Activated naive CD8-positive, alpha-beta T cell treated with anti-CD3 and anti-CD28 coated beads for 36 hours (primary cell): ENCODE results near the gene LIN52. TPM values are rescaled to one million over a fixed set of nuclear protein-coding genes. Genes with fewer than 3 reads are reported as not detected.
A peak's percentile ranks its signal among the peaks of the same experiment; 100 is the strongest.

ENCODE experiments used
- DNase-seq: peaks from one replicate; pipeline ENCODE4 v3.0.0; 2021
- H3K27ac Mint-ChIP-seq: one replicate; pipeline ENCODE4 v1.8.0; 2022; ENCODE audit warnings: mild to moderate bottlenecking, moderate library complexity, mixed read lengths
- H3K27me3 Mint-ChIP-seq: one replicate; pipeline ENCODE4 v1.8.0; 2022; ENCODE audit warnings: mild to moderate bottlenecking, mixed read lengths
- H3K36me3 Mint-ChIP-seq: one replicate; pipeline ENCODE4 v1.8.0; 2021; ENCODE audit warnings: mild to moderate bottlenecking, mixed read lengths
- H3K4me1 Mint-ChIP-seq: one replicate; pipeline ENCODE4 v1.8.0; 2021; ENCODE audit warnings: mixed read lengths
- H3K4me3 Mint-ChIP-seq: one replicate; pipeline ENCODE4 v1.8.0; 2022; ENCODE audit warnings: mild to moderate bottlenecking, moderate library complexity, mixed read lengths
- H3K9me3 Mint-ChIP-seq: one replicate; pipeline ENCODE4 v1.8.0; 2022; ENCODE audit warnings: mixed read lengths
- total RNA-seq, 2 experiments: library from RNA; stranded (reverse); gene quantifications; one replicate each; pipeline ENCODE4 v1.2.3, GENCODE V29; 2021

LIN52 gene
- total RNA-seq, 2 experiments from 2014 or later, result 11.1 to 12.4 TPM

DNA sequence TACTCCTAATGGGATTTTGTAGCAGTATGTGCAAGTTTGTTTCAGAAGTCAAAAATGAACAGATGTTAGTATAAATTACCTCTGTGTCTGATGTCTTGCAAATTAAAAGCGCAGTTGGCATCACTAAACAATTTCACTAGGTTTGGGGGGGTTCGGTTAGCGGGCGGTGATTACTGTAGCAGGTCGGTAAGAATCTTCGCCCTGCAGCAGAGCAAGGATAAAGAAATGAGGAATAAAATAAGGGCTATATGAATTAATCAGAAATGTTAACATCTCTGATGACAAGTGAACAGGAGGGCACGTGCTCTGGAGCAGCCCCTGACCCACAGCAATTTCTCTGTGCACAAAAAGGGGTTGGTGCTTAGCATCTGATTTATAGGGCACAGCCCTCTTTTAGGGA is 110.9 kb downstream of the LIN52 start:
- Mint-ChIP-seq H3K4me1 (peaks cover 4% of the 10 kb centered on the region), H3K27ac (no peak overlapping the region), H3K9me3 (no peaks in the 10 kb centered on the region), H3K27me3 (no peaks in the 10 kb centered on the region), H3K36me3 (peaks cover 5% of the 10 kb centered on the region), H3K4me3 (no peak overlapping the region)
- no peak for DNase-seq

DNA sequence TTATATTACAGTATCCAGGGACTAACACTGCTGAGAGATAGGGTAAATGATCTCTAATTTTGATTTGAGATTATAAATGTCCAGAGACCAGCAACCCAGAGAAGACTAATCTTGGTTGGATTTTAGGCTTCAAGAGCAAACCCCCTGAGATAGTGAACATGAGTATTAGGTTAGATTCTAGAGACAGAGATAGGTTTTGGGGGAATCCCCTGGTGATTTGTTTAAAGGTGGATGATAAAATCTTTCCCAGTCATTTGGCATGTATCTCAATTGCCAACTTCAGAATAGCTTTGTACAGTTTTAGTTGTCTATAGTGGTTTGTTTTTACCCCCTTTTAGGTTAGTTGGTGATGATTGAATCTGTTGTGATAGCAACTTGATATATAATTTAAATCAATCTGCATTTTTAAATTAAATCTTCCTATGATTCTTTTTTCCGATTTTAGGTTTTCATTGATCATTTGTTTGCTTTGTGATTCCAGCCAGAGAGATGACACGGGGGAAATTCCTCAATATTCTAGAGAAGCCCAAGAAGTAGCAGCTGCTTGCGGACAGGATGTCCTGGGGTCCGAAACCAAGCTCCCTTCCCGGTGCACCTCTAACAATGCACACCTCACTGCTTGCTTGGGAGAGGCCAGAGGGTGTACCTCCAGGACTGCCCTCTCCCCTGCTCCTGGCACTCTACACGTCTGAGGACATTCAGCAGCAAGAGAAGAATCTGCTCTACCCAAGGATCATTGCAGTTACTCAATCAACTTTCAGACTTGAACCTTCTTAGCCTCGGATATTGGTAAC is 113.9 kb downstream of the LIN52 start:
- no peak overlapping the region for H3K27ac Mint-ChIP-seq

DNA sequence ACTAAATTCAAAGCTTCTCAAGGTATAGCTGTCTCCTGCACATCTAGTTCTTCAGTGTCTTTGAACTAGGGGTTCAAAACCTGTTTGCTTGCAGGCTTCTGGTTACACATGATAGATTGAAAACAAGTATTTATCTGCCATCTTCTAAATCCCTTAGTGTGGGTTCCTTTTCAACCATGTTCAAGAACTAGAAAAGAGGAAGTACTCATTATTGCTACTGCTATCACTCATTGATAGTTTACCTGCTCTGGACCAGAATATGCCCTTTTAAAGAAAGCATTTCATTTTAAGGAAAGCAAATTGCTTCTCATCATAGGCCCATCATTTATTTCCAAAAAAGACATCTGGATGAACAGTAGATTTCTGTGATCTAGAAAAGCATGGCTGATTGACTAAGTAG is 117.4 kb downstream of the LIN52 start:
- Mint-ChIP-seq H3K9me3 (no peaks in the 10 kb centered on the region), H3K27me3 (no peaks in the 10 kb centered on the region), H3K27ac (no peak overlapping the region), H3K4me3 (no peak overlapping the region), H3K4me1 (peaks cover 4% of the 10 kb centered on the region), H3K36me3 (peaks cover 3% of the 10 kb centered on the region)
- DNase-seq, result no peak

More for the DNA sequence above, 113.9 kb downstream of the LIN52 start:
- Mint-ChIP-seq H3K4me1 (peaks cover 4% of the 10 kb centered on the region), H3K9me3 (no peaks in the 10 kb centered on the region), H3K36me3 (peaks cover 3% of the 10 kb centered on the region), H3K4me3 (no peak overlapping the region), H3K27me3 (no peaks in the 10 kb centered on the region)
- no peak for DNase-seq

DNA sequence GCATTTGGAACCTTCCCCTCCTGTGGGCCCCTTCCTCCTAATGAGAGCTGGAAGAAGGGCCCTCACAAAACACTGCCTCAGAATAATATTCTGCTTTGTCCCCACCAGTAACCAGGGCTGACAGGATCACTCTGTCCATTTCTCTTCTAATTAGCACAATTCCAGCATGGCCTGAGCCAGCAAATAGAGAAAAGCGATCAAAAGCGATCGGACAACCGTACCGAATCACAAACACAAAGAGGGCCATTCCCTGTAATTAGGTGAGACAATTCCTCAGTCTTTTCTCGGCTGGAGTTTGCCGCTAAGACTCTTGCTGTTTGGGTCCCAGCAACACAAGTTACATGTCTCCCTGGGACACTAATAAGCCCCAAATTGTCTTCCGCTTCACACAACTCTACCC is 118.9 kb downstream of the LIN52 start:
- Mint-ChIP-seq H3K27ac (no peak overlapping the region), H3K4me1 (no peaks in the 10 kb centered on the region), H3K36me3 (peaks cover 3% of the 10 kb centered on the region), H3K9me3 (no peaks in the 10 kb centered on the region), H3K27me3 (no peaks in the 10 kb centered on the region), H3K4me3 (no peak overlapping the region)
- DNase-seq, result no peak

DNA sequence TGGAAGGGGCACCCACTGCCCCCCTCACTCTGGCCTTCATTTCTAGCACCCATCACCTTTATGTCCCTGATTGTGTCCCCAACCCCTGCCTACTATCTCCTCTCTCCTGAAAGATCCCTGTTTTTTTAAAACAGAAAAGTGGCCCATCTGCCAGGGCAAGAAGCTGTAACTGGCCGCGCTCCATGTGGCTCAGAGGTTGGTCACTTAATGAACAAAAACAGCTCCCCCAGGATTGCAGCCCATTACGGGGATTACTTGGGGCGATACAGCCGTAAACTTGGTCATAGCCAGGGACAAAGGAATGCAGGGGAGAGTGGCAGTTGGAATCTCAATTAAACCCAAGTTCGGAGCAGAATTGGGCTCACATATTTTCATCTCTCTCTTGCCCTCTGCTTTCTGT is 119.7 kb downstream of the LIN52 start:
- Mint-ChIP-seq H3K4me3 (no peak overlapping the region), H3K36me3 (no peaks in the 10 kb centered on the region)

DNA sequence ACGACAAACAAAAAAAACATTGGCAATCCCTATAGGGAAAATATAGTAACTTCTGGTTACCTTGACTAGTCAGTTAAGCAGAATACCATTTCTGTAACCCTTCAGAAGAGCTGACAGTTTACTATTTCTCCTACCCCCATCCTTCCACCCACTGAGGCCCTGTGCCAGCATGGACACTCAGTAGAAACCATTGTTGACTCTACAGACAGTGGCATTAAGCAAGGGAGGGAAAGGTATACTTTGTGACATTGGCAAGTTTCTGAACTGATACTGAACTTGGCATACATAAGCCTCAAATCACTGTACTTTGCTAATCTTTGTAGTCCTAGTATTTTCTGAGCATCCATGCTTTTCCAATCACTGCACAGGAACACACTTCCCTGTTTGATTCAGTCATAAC is 121.1 kb downstream of the LIN52 start:
- DNase-seq, result no peak
- Mint-ChIP-seq H3K4me1 (no peaks in the 10 kb centered on the region), H3K27me3 (no peaks in the 10 kb centered on the region), H3K27ac (no peak overlapping the region), H3K4me3 (no peak overlapping the region), H3K36me3 (no peaks in the 10 kb centered on the region), H3K9me3 (no peaks in the 10 kb centered on the region)

More for the DNA sequence above, 119.7 kb downstream of the LIN52 start:
- Mint-ChIP-seq H3K27ac (no peak overlapping the region), H3K27me3 (no peaks in the 10 kb centered on the region), H3K4me1 (no peaks in the 10 kb centered on the region), H3K9me3 (no peaks in the 10 kb centered on the region)
- DNase-seq, result no peak

DNA sequence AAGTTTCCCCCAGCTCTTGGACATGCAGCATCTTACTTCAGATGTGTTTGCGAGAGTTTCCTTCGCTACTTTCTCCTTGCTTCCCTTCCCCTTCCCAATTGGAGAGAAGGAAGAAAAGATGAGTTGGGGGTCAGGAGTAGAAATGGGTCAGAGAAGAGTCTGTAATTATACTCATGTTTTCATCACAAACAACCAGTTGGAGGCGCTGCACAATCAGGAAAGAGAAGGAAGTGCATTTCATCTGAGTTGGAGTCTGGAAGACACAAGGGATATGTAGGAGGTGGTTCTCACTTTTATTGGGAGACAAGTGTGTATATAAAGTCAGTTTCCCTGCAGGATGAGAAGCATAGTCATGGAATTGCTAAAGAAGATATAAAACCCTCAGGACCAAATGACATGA is 123.2 kb downstream of the LIN52 start:
- Mint-ChIP-seq H3K27ac (no peak overlapping the region), H3K27me3 (no peaks in the 10 kb centered on the region), H3K36me3 (no peaks in the 10 kb centered on the region), H3K9me3 (no peaks in the 10 kb centered on the region), H3K4me1 (no peaks in the 10 kb centered on the region), H3K4me3 (no peak overlapping the region)
- no peak for DNase-seq

DNA sequence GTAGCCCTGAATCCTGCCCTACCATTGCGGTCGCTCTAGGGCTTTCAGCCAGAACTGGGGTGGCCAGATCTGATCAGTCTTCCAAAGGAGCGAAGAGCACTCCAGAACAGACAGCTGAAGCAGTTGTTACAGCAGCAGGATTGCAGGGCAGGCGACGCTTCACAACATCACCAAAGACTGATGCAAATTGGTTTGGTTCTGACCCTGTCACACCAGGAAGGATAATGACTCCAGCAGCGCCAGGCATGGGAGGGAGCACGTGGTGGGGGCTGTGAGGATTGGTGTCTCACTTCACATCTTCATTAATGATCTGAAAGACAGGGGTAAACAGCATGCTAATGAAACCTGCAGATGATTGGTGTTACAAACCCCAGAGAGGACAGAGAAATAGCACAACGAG is 123.9 kb downstream of the LIN52 start:
- Mint-ChIP-seq H3K4me3 (no peak overlapping the region), H3K4me1 (no peaks in the 10 kb centered on the region), H3K27ac (no peak overlapping the region), H3K36me3 (no peaks in the 10 kb centered on the region), H3K27me3 (no peaks in the 10 kb centered on the region), H3K9me3 (no peaks in the 10 kb centered on the region)
- no peak for DNase-seq

DNA sequence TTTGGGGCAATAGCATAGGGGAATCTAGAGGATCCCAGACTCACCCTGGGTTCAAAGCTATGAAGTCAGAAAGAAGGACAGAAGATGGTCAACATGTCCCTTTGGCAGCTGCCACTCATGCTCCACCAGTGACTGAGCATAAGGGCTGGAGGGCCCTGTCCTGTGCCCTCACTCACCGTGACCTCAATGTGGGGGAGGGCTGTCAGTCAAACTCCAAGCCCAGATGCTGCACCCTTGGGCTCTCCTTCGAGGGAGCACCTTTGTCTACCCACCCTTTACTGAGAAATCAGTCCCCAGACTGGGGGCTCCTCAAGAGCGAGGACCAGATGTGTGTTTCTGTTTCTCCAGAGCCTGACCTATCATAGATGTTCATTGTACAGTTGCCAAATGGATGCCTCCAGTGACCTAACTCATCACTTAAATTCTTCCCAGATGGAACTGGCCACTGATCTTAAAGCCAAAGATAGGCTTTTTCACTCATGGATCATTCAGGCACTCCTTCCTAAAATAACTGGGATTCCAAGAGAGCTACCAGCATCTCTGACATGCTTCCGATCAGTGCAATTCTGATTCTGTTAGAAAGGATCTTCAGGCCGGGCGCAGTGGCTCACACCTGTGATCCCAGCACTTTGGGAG is 127.3 kb downstream of the LIN52 start:
- H3K36me3 Mint-ChIP-seq, result no peaks in the 10 kb centered on the region
- H3K4me1 Mint-ChIP-seq, result no peaks in the 10 kb centered on the region
- H3K27ac Mint-ChIP-seq, result no peak overlapping the region
- DNase-seq, result no peak
- H3K27me3 Mint-ChIP-seq, result peaks cover 4% of the 10 kb centered on the region
- no peaks in the 10 kb centered on the region for H3K9me3 Mint-ChIP-seq
- H3K4me3 Mint-ChIP-seq, result no peak overlapping the region

DNA sequence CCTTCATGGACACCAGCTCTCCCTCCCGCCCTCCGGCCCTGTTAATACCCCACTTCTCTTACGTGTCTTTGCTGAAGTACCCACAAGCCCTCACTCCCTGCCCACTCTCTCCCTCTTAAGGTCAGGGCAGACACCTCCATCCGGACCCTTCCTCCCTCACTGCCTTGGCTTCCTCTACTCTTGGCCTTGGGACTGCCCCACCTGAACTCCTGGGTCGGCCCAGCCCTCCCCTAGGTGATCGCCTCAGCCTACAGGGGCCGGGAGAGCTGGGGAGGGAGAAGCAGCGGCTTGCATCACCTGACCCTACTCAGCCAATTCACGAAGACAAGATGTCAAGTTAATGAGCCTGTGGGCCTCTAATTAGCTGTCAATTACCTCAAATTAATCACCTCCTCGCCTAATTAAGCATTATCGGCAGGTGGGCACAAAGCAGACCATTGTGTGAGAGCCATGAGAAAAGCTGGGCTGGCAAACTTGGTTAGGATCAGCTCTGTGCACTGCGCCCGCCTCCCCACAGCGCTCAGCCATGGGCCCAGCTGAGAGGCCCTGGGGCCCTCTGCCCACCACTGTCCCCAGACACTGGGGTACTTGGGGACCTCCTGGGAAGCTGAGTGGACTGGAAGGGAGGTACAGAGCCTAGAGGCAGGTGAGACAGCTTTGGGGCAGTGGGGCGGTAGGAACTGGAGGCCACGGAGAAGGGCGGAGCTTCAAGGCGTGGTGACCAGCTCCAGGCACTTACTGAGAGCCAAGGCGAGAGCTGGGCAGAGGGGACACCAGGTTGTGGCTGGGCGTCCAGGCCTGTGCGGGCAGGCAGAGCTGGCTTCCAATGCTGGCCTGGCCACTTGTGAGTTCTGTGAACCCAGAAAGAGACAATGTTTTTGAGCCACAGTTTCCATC is 129.4 kb downstream of the LIN52 start:
- DNase-seq, result no peak
- no peaks in the 10 kb centered on the region for H3K9me3 Mint-ChIP-seq
- H3K4me3 Mint-ChIP-seq, result no peak overlapping the region
- no peak overlapping the region for H3K27ac Mint-ChIP-seq
- no peaks in the 10 kb centered on the region for H3K36me3 Mint-ChIP-seq
- peaks cover 3% of the 10 kb centered on the region for H3K4me1 Mint-ChIP-seq
- peaks cover 15% of the 10 kb centered on the region for H3K27me3 Mint-ChIP-seq

DNA sequence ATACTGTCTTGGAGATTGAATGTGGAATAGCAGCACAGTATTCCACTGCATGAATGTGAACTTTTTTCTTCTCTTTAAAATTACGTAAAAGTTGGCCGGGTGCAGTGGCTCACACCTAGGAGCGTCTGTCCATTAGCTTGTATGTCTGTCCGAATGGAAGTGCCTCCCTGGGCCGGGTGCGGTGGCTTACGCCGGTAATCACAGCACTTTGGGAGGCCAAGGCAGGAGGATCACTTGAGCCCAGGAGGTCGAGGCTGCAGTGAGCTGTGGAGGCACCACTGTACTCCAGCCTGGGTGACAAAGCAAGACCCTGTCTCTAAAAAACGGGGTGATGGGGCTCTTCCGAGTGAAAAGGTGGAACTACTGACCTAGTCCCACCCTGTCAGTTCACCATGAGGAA is 131.9 kb downstream of the LIN52 start:
- H3K27me3 Mint-ChIP-seq, result peaks cover 15% of the 10 kb centered on the region
- no peak overlapping the region for H3K27ac Mint-ChIP-seq
- peaks cover 3% of the 10 kb centered on the region for H3K4me1 Mint-ChIP-seq
- no peaks in the 10 kb centered on the region for H3K9me3 Mint-ChIP-seq
- no peaks in the 10 kb centered on the region for H3K36me3 Mint-ChIP-seq
- DNase-seq, result no peak
- no peak overlapping the region for H3K4me3 Mint-ChIP-seq

DNA sequence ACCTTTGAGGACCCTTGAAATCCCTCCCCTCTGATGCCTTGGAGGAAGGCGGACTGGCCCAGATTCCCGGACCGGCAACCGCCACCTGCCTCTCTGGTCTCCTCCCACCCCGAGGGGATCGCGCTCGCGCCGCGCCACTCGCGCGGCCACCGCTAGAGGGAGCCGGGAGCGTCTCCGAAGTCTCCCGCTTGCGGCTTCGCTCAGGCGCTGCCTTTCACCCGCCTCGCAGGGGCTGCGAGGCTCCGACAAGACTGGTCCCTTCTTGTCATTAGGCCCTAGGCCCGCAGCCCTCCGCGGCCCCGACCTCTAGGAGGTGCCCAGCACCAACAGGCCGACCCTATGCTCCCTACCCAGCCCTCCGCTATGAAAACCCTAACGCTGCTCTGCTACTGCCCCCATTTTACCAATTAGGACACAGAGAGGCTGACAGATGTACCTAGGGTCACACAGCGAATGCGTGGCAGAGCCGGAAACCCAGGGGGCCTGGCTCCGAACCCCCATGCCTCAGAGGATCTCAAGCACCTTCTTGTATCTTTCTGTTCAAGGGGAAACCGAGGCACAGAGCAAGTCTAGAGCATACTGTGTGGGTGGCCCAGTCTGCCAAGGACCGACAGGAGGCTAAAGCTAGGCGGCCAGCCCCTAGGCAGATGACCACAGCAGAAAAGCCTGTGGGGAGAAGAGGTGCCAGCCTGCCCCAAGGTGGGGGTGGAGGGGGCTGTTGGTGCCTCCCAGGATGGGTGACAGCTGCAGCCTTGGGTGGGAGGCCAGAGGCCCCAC is 133.1 kb downstream of the LIN52 start:
- no peak overlapping the region for H3K4me3 Mint-ChIP-seq
- H3K4me1 Mint-ChIP-seq, result peaks cover 3% of the 10 kb centered on the region

DNA sequence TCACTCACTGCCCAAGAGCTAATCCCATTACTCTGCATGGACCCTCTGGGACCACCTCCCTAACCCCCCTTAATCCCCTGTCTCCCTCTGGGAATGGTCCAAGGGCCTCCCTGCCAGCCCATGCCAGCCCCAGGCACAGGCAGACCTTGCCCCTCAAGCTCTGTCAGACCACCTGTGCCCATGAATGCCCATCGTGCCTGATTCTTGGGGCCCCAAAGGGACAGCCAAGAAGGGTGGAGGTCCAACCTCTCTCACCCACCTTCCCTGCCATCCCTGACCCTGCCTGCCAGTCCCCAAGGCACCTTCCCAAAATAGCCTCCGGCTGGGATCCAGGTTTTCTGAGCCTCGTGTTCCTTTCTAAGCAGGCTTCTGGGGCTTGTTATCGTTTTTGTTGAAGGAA is 133.7 kb downstream of the LIN52 start:
- Mint-ChIP-seq H3K4me1 (peaks cover 3% of the 10 kb centered on the region), H3K27ac (no peak overlapping the region), H3K9me3 (no peaks in the 10 kb centered on the region), H3K4me3 (no peak overlapping the region), H3K27me3 (peaks cover 15% of the 10 kb centered on the region), H3K36me3 (no peaks in the 10 kb centered on the region)
- DNase-seq, result no peak

More for the DNA sequence above, 133.1 kb downstream of the LIN52 start:
- H3K9me3 Mint-ChIP-seq, result no peaks in the 10 kb centered on the region
- H3K27me3 Mint-ChIP-seq, result peaks cover 15% of the 10 kb centered on the region
- H3K36me3 Mint-ChIP-seq, result no peaks in the 10 kb centered on the region
- peak; percentile 77 for DNase-seq
- no peak overlapping the region for H3K27ac Mint-ChIP-seq

DNA sequence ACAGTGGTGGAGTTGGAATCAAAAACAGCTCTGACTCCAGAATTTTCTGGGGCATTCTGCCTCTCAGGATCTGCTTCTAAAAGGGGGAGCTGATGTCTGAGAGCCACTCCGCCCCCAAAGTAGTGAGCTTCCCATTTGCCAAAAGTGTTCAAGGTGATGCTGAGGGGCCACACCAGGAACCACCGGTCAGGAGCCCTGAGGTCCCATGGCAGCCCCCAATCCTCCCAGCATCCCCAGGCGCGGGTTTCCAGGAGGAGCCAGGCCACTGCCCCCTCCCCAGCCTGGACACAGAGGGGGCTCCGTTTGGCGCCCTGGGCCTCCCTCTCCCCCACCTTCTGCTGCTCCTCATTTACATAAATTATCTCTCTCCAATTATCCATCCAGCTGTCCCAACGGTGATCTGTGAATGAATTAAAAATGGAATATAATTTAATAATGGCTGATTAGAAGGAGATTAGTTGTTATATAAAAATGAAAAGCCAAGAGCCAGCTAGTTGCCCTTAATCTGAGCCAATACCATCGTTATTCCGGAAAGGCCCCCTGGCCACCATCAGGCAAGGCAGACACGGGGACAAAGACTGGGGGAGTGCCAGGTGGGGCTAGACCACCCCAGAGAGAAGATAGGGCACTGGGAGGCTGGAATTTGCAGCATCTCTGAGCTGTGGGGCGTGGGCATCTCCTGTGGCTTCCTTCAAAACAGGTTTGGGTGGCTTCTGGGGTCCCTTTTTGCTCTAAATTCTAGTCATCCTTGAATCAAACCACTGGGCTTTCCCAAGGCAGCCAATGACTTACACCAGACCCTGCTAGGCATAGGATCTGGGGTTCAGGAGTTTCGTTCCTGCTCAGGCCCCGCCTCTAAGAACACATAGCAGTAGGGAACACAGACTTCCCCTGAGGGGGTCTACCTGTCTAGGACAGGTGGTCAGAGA is 134.8 kb downstream of the LIN52 start:
- H3K27me3 Mint-ChIP-seq, result peaks cover 16% of the 10 kb centered on the region
- no peak overlapping the region for H3K27ac Mint-ChIP-seq
- no peak overlapping the region for H3K4me3 Mint-ChIP-seq
- no peak for DNase-seq
- peaks cover 3% of the 10 kb centered on the region for H3K4me1 Mint-ChIP-seq
- no peaks in the 10 kb centered on the region for H3K36me3 Mint-ChIP-seq
- H3K9me3 Mint-ChIP-seq, result no peaks in the 10 kb centered on the region
